GM12878 (cell line): ENCODE measurements around the gene COL7A1. TPM values are rescaled to one million over a fixed set of nuclear protein-coding genes. Genes with fewer than 3 reads are reported as not detected.

Experiments used
- ATAC-seq: fragments of 200-7000 bp; cut with Tn5 transposase; 3 replicates; pipeline ENCODE4 v1.9.1; 2020; ENCODE audit warnings: mild to moderate bottlenecking, moderate library complexity
- BruUV-seq: library from RNA; stranded (reverse); fragments of 400-500 nt; replicated peaks from 2 replicates; lab custom pipeline; 2021; lab: Mats Ljungman, UMichigan
- CTCF ChIA-PET: fragments of 300-600 bp; sonication (Branson Sonifier 250); formaldehyde crosslinking; extraction: SDS; loops from one replicate; lab custom pipeline; 2021; ENCODE audit warnings: inconsistent platforms; lab: Yijun Ruan, JAX
- POLR2A ChIA-PET: fragments of 350-600 bp; formaldehyde crosslinking; extraction: SDS; loops from one replicate; lab custom pipeline; 2021; ENCODE audit warnings: inconsistent platforms; lab: Charles Lee
- RAD21 ChIA-PET: fragments of 300-600 bp; sonication (Branson Sonifier 250); formaldehyde crosslinking; loops from one replicate; lab custom pipeline; 2023; ENCODE audit warnings: antibody characterized with exemption; ENCODE audit not compliant: unreplicated experiment; lab: Charles Lee
- SMC1A ChIA-PET: fragments of 300-600 bp; sonication (Branson Sonifier 250); formaldehyde crosslinking; loops from one replicate; lab custom pipeline; 2023; ENCODE audit not compliant: unreplicated experiment, uncharacterized antibody; lab: Charles Lee
- DNase-seq: peaks from one replicate; pipeline ENCODE4 v3.0.0-alpha.2; 2011; ENCODE audit warnings: low read depth, low spot score
- FAIRE-seq: peaks from 3 replicates; lab custom pipeline; 2011; peaks lifted over from hg19 to GRCh38; lab: Jason Lieb, UNC
- H2AFZ ChIP-seq: 2 replicates; pipeline ENCODE4 v1.6.0; 2011; ENCODE audit warnings: low read depth, low read length, control low read depth; ENCODE audit not compliant: control insufficient read depth
- H3K27ac ChIP-seq: 2 replicates; pipeline ENCODE4 v1.5.1; 2011; ENCODE audit warnings: control low read depth; ENCODE audit not compliant: control insufficient read depth, insufficient read depth
- H3K27me3 ChIP-seq, 2 experiments: replicated peaks in 1 of 2; 2 replicates each; pipeline versions ENCODE4 v1.6.0 to v1.6.1; 2011; ENCODE audit warnings: low read length in 1 of 2; ENCODE audit not compliant: control insufficient read depth in 2 of 2, insufficient read depth in 2 of 2
- H3K36me3 ChIP-seq, 2 experiments: 2 replicates each; pipeline ENCODE4 v1.5.1; 2011; ENCODE audit warnings: low read length in 1 of 2; ENCODE audit not compliant: control insufficient read depth in 2 of 2, insufficient read depth in 2 of 2
- H3K4me1 ChIP-seq: 2 replicates; pipeline ENCODE4 v1.6.1; 2011; ENCODE audit warnings: mild to moderate bottlenecking, low read length, moderate library complexity, mixed read lengths; ENCODE audit not compliant: control insufficient read depth, insufficient read depth
- H3K4me2 ChIP-seq: 2 replicates; pipeline ENCODE4 v1.6.0; 2011; ENCODE audit warnings: control low read depth; ENCODE audit not compliant: control insufficient read depth, insufficient read depth
- H3K4me3 ChIP-seq: fragments of 200-600 bp; sonication (generic); 2 replicates; pipeline ENCODE4 v1.5.1; 2016
- H3K79me2 ChIP-seq: 2 replicates; pipeline ENCODE4 v1.6.0; 2011; ENCODE audit warnings: low read length; ENCODE audit not compliant: control insufficient read depth, insufficient read depth
- H3K9ac ChIP-seq: 2 replicates; pipeline ENCODE4 v1.8.0; 2011; ENCODE audit warnings: low read length, control low read depth, mixed read lengths; ENCODE audit not compliant: control insufficient read depth, insufficient read depth
- H3K9me3 ChIP-seq: replicated peaks from 3 replicates; pipeline ENCODE4 v1.5.1; 2011; ENCODE audit warnings: mild to moderate bottlenecking, low read length; ENCODE audit not compliant: control insufficient read depth, insufficient read depth
- H4K20me1 ChIP-seq: 2 replicates; pipeline ENCODE4 v1.6.0; 2011; ENCODE audit not compliant: control insufficient read depth, insufficient read depth
- BCL11A ChIP-seq: IDR thresholded peaks from 2 replicates; pipeline ENCODE4 v1.6.1; 2011; ENCODE audit warnings: low read depth, low read length
- EP300 ChIP-seq, 2 experiments: fragments of 150-350 bp in 1 of 2; IDR thresholded peaks; 2 replicates each; pipeline ENCODE4 v1.6.1; 2011 to 2012; ENCODE audit warnings: low read depth in 2 of 2, low read length in 2 of 2, borderline replicate concordance in 1 of 2, improper control_type of control experiment in 1 of 2, inconsistent platforms in 1 of 2; ENCODE audit not compliant: control insufficient read depth in 1 of 2
- GABPA ChIP-seq: IDR thresholded peaks from 2 replicates; pipeline ENCODE4 v1.6.1; 2014; ENCODE audit warnings: antibody characterized with exemption, low read depth, mild to moderate bottlenecking, inconsistent platforms
- JUNB ChIP-seq: IDR thresholded peaks from 2 replicates; pipeline ENCODE4 v1.6.1; 2016; ENCODE audit warnings: antibody characterized with exemption, mild to moderate bottlenecking
- MYB ChIP-seq: fragments of 150-350 bp; IDR thresholded peaks from 2 replicates; pipeline ENCODE4 v1.6.1; 2014; ENCODE audit warnings: mild to moderate bottlenecking, low read depth, low read length, borderline replicate concordance
- NFIC ChIP-seq: IDR thresholded peaks from 2 replicates; pipeline ENCODE4 v1.6.1; 2012; ENCODE audit warnings: low read depth, mild to moderate bottlenecking, inconsistent platforms, low read length, moderate library complexity
- NR2C1 ChIP-seq: fragments of 450-650 bp; IDR thresholded peaks from 2 replicates; pipeline ENCODE4 v1.6.1; 2017; ENCODE audit warnings: antibody characterized with exemption, mild to moderate bottlenecking, moderate library complexity
- RCOR1 ChIP-seq: conservative IDR thresholded peaks from 2 replicates; pipeline ENCODE4 v1.6.1; 2012; ENCODE audit warnings: low read depth, low read length, improper control_type of control experiment
- TBL1XR1 ChIP-seq: IDR thresholded peaks from 2 replicates; pipeline ENCODE4 v1.6.1; 2012; ENCODE audit warnings: low read depth, low read length, improper control_type of control experiment
- TCF12 ChIP-seq: IDR thresholded peaks from 2 replicates; pipeline ENCODE4 v1.6.1; 2011; ENCODE audit warnings: low read depth, mild to moderate bottlenecking, low read length
- WRNIP1 ChIP-seq: IDR thresholded peaks from 2 replicates; pipeline ENCODE4 v1.6.1; 2011; ENCODE audit warnings: low read depth, low read length, improper control_type of control experiment, borderline replicate concordance
- ZNF622 ChIP-seq: fragments of 450-650 bp; IDR thresholded peaks from 2 replicates; pipeline ENCODE4 v1.6.1; 2017; ENCODE audit warnings: mild to moderate bottlenecking, inconsistent platforms
- WGBS: methylation state at CpG from one replicate; pipeline ENCODE4 v1.1.6; 2016; ENCODE audit warnings: low lambda C conversion rate; ENCODE audit not compliant: insufficient replicate concordance, insufficient coverage; ENCODE audit errors: missing lambda C conversion rate; 5-methylcytosine and 5-hydroxymethylcytosine counted together
- in situ Hi-C: fragments of 300-500 bp; cut with MboI; formaldehyde crosslinking; loops from 9 replicates; pipeline ENCODE4 v1.14.3; 2018; ENCODE audit warnings: mixed read lengths
- intact Hi-C: fragments of 100-400 bp; cut with micrococcal nuclease; formaldehyde crosslinking; loops from one replicate; pipeline ENCODE4 v1.14.2; 2022; ENCODE audit not compliant: unreplicated experiment
- polyA plus RNA-seq, 11 experiments: library from polyadenylated mRNA; depleted of rRNA in 4 of 11; unstranded in 6 of 11; stranded (reverse) in 5 of 11; fragments of >200 nt; fragmentation: Nextera tagmentation in 4 of 11; fragmentation: Illumina TruSeq in 1 of 11; extraction: Ambion mirVana in 4 of 11; extraction: Trizol in 1 of 11; gene quantifications; 1 replicate in 1 of 11; 2 replicates in 10 of 11; pipeline versions ENCODE4 v1.2.1 to v1.2.3, GENCODE V29; 2011 to 2016; ENCODE audit warnings: inconsistent platforms in 2 of 11, missing spikeins in 2 of 11, low read depth in 1 of 11
- total RNA-seq, 4 experiments: library from RNA; depleted of rRNA in 3 of 4; stranded (reverse); fragments of >200 nt in 3 of 4; fragmentation: Illumina TruSeq in 1 of 4; extraction: Trizol in 1 of 4; gene quantifications; 2 replicates each; pipeline versions ENCODE4 v1.2.1 to v1.2.3, GENCODE V29; 2013 to 2021
- TF ChIP-seq, protein P1 (sequence below): fragments of 450-650 bp; IDR thresholded peaks from 2 replicates; pipeline ENCODE4 v1.6.1; 2017; ENCODE audit warnings: mild to moderate bottlenecking, low read depth, inconsistent platforms; ENCODE audit not compliant: poor library complexity, severe bottlenecking
- TF ChIP-seq, protein P2 (sequence below): fragments of 450-650 bp; formaldehyde crosslinking; IDR thresholded peaks from 2 replicates; pipeline ENCODE4 v1.4.0; 2020; ENCODE audit warnings: mild to moderate bottlenecking, moderate library complexity

Gene COL7A1
- total and polyA plus RNA-seq, 10 of the 15 experiments (the other 5 are each of a cell fraction or from before 2014, with no cell fraction given) = 0.01 to 1.9 (median 0.29) TPM; not detected in 1

DNA sequence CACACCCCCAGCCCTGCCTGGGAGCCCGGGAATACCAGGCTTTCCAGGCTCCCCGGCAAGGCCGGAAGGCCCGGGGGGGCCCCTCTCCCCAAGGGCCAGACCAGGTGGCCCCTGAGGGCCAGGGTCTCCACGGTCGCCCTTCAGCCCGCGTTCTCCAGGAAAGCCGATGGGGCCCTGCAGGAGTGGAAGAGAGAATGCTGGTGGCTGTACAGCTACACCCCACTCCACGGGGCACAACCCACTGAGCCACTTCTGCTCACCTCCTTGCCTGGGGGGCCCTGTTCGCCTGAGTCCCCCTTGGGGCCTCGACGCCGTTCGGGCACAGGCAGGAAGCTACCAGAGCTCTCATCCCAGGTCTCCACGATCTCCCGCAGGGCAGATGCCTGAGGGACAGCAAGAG is 19.8 kb downstream of the COL7A1 start (continued):
- TF ChIP-seq ZNF622 = no peak
- TF ChIP-seq, protein P1, sequence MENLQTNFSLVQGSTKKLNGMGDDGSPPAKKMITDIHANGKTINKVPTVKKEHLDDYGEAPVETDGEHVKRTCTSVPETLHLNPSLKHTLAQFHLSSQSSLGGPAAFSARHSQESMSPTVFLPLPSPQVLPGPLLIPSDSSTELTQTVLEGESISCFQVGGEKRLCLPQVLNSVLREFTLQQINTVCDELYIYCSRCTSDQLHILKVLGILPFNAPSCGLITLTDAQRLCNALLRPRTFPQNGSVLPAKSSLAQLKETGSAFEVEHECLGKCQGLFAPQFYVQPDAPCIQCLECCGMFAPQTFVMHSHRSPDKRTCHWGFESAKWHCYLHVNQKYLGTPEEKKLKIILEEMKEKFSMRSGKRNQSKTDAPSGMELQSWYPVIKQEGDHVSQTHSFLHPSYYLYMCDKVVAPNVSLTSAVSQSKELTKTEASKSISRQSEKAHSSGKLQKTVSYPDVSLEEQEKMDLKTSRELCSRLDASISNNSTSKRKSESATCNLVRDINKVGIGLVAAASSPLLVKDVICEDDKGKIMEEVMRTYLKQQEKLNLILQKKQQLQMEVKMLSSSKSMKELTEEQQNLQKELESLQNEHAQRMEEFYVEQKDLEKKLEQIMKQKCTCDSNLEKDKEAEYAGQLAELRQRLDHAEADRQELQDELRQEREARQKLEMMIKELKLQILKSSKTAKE = no peak
- no peak for TF ChIP-seq JUNB
- no peak for TF ChIP-seq RCOR1
- no peak for TF ChIP-seq GABPA
- TF ChIP-seq TCF12 = no peak

DNA sequence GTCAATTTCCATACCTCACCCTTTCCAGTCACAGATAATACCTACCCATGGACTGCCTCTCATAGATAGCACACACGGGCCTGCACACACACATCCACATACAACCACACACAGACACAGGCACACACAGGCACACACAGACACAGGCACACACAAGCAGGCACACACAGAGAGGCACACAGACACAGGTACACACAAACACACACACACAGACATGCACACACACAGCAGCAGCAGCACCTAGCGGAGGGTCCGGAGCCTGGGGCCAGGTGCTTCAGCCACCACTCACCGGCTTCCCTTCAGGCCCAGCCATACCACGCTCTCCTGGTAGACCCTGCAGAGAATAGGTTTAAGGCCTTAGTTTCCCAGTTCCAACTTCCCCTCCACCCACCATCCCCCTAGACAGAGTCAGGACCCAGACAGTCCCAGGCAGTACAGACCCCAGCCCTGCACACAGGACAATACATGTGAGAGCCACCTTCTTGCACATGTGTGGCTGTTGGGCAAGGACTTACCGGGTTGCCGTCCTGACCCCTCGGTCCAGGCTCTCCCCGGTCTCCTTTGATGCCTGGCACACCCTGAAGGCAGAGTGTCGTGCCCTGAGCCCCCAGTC is 21.1 kb downstream of the COL7A1 start:
- CTCF ChIA-PET = no interaction called here
- RAD21 ChIA-PET = no interaction called here
- Histone ChIP-seq H3K9me3 (no peaks in the 10 kb centered on the region), H3K27ac (no peak overlapping the region), H4K20me1 (no peaks in the 10 kb centered on the region), H3K4me3 (no peak overlapping the region), H2AFZ (no peak overlapping the region), H3K4me1 (no peaks in the 10 kb centered on the region), H3K27me3 (no peaks in the 10 kb centered on the region), H3K79me2 (no peaks in the 10 kb centered on the region), H3K4me2 (no peak overlapping the region), H3K36me3 (no peaks in the 10 kb centered on the region), H3K9ac (no peak overlapping the region)
- POLR2A ChIA-PET = no interaction called here
- 55% methylated on average over 10 of the region's 10 CpGs for WGBS
- intact Hi-C loops = no loop called here
- ATAC-seq (no peak), FAIRE-seq (no peak), DNase-seq (no peak)
- BruUV-seq = no TSS peak
- in situ Hi-C loops = no loop called here
- SMC1A ChIA-PET = no interaction called here
- TF ChIP-seq EP300 (IDR thresholded peaks at IDR 0.05; ENCODE audit: borderline replicate concordance in 1 of 2, control insufficient read depth in 1 of 2, low read depth in 2 of 2, low read length in 2 of 2) (no peak), BCL11A (no peak), GABPA (no peak), NR2C1 (no peak), MYB (no peak), WRNIP1 (no peak), TBL1XR1 (no peak), NFIC (no peak)
- TF ChIP-seq, protein P2, sequence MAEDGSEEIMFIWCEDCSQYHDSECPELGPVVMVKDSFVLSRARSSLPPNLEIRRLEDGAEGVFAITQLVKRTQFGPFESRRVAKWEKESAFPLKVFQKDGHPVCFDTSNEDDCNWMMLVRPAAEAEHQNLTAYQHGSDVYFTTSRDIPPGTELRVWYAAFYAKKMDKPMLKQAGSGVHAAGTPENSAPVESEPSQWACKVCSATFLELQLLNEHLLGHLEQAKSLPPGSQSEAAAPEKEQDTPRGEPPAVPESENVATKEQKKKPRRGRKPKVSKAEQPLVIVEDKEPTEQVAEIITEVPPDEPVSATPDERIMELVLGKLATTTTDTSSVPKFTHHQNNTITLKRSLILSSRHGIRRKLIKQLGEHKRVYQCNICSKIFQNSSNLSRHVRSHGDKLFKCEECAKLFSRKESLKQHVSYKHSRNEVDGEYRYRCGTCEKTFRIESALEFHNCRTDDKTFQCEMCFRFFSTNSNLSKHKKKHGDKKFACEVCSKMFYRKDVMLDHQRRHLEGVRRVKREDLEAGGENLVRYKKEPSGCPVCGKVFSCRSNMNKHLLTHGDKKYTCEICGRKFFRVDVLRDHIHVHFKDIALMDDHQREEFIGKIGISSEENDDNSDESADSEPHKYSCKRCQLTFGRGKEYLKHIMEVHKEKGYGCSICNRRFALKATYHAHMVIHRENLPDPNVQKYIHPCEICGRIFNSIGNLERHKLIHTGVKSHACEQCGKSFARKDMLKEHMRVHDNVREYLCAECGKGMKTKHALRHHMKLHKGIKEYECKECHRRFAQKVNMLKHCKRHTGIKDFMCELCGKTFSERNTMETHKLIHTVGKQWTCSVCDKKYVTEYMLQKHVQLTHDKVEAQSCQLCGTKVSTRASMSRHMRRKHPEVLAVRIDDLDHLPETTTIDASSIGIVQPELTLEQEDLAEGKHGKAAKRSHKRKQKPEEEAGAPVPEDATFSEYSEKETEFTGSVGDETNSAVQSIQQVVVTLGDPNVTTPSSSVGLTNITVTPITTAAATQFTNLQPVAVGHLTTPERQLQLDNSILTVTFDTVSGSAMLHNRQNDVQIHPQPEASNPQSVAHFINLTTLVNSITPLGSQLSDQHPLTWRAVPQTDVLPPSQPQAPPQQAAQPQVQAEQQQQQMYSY (CRISPR knock-in tag) = no peak
